Tibial nerve (tissue), 4 donors: ENCODE measurements around the gene RAB36.

Source experiments
- CTCF ChIP-seq, 5 experiments: fragments of 200-600 bp in 3 of 5; fragments of 450-650 bp in 2 of 5; sonication (generic) in 3 of 5; IDR thresholded peaks; one replicate each; pipeline ENCODE4 v1.5.1; 2016 to 2019; ENCODE audit warnings: antibody characterized with exemption in 5 of 5, mild to moderate bottlenecking in 3 of 5, moderate library complexity in 2 of 5
- EP300 ChIP-seq, 2 donors: sonication (generic); formaldehyde crosslinking; IDR thresholded peaks; one replicate each; pipeline ENCODE4 v1.6.1; 2017; ENCODE audit warnings: antibody characterized with exemption in 2 of 2, mild to moderate bottlenecking in 1 of 2
- POLR2A ChIP-seq, 2 donors: fragments of 450-650 bp; IDR thresholded peaks; one replicate each; pipeline ENCODE4 v1.6.1; 2017; ENCODE audit warnings: antibody characterized with exemption in 2 of 2, mild to moderate bottlenecking in 2 of 2, moderate library complexity in 2 of 2

DNA sequence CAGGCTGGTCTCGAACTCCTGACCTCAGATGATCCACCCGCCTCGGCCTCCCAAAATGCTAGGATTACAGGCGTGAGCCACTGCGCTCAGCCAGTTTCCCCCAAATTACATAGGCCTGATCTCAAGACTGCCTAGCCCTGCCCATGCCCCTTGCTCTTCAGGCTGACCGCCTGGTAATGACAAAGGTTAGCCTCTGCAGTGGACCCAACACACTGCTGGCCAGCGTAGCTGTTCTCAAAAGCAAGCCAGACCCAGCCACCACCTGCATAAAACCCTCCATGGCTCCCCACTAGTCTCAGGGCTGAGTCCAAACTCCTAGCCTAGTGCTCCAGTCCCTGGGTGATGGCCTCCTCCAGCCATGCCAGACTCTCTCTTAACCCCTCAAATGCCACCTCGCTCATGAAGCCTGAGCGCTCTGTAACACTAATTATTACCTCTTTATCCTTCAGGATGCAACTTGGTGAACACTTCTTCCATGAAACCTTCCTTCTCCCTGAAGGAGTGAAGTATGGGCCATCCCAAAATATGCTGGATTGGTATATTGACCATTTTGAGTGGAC lies 2.7 kb upstream of the RAB36 start:
- TF ChIP-seq POLR2A (IDR thresholded peaks at IDR 0.05): no peak
- TF ChIP-seq CTCF (IDR thresholded peaks at IDR 0.05): no peak
- no peak for TF ChIP-seq EP300 (IDR thresholded peaks at IDR 0.05)
